Chondrocyte (in vitro differentiated cells): ENCODE data around the gene SNX30. TPM values are rescaled to one million over a fixed set of nuclear protein-coding genes. Genes with fewer than 3 reads are reported as not detected.

ENCODE experiments used
- DNase-seq: peaks from one replicate; pipeline ENCODE4 v3.0.0; 2021; ENCODE audit warnings: mixed read lengths, low spot score
- H3K27ac Mint-ChIP-seq: one replicate; pipeline ENCODE4 v1.8.0; 2021; ENCODE audit warnings: mild to moderate bottlenecking, moderate library complexity, mixed read lengths; ENCODE audit not compliant: unreplicated experiment
- H3K27me3 Mint-ChIP-seq: 2 replicates; pipeline ENCODE4 v1.8.0; 2021; ENCODE audit warnings: low read depth, mixed read lengths
- H3K36me3 Mint-ChIP-seq: 2 replicates; pipeline ENCODE4 v1.8.0; 2021; ENCODE audit warnings: low read depth, mixed read lengths
- H3K4me1 Mint-ChIP-seq: 2 replicates; pipeline ENCODE4 v1.8.0; 2021; ENCODE audit warnings: low read depth, mild to moderate bottlenecking, mixed read lengths
- H3K4me3 Mint-ChIP-seq: one replicate; pipeline ENCODE4 v1.8.0; 2021; ENCODE audit warnings: mild to moderate bottlenecking, moderate library complexity, mixed read lengths; ENCODE audit not compliant: unreplicated experiment
- H3K9me3 Mint-ChIP-seq: 2 replicates; pipeline ENCODE4 v1.8.0; 2021; ENCODE audit warnings: low read depth, mixed read lengths
- total RNA-seq: library from RNA; stranded (reverse); gene quantifications from 3 replicates; pipeline ENCODE4 v1.2.1, GENCODE V29; 2021
- TF ChIP-seq, protein P1 (sequence below): fragments of 200-600 bp; sonication (generic); IDR thresholded peaks from 2 replicates; pipeline ENCODE4 v1.5.0; 2021; ENCODE audit warnings: antibody characterized with exemption, mild to moderate bottlenecking, moderate library complexity

SNX30 gene
- total RNA-seq, 1 donor from 2014 or later, result 19.9 TPM

DNA sequence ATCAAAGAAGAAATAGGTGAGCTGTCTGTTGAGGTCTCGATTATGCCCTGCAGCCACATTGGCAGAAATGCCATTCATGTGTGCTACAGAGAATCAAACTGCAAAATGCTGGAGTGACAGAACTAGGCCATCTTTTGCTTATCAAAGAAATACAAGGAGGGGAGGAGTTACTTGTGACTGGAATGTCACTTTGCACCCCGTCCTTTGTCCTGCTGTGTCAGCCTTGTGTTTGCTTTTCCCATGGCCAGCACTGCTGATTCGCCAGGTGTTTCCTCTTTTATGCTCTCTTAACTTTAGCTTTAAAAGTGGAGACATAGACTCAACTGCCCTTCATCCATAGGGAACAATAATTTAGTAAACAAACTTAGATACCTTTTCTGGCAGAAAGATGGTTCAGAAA lies 85.8 kb downstream of the SNX30 start:
- Mint-ChIP-seq H3K4me3 (no peak overlapping the region), H3K9me3 (no peaks in the 10 kb centered on the region), H3K27ac (no peak overlapping the region), H3K27me3 (no peaks in the 10 kb centered on the region), H3K4me1 (peaks cover under 1% of the 10 kb centered on the region), H3K36me3 (peaks cover 34% of the 10 kb centered on the region)
- DNase-seq, result no peak
- TF ChIP-seq, protein P1, sequence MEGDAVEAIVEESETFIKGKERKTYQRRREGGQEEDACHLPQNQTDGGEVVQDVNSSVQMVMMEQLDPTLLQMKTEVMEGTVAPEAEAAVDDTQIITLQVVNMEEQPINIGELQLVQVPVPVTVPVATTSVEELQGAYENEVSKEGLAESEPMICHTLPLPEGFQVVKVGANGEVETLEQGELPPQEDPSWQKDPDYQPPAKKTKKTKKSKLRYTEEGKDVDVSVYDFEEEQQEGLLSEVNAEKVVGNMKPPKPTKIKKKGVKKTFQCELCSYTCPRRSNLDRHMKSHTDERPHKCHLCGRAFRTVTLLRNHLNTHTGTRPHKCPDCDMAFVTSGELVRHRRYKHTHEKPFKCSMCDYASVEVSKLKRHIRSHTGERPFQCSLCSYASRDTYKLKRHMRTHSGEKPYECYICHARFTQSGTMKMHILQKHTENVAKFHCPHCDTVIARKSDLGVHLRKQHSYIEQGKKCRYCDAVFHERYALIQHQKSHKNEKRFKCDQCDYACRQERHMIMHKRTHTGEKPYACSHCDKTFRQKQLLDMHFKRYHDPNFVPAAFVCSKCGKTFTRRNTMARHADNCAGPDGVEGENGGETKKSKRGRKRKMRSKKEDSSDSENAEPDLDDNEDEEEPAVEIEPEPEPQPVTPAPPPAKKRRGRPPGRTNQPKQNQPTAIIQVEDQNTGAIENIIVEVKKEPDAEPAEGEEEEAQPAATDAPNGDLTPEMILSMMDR, result no peak

DNA sequence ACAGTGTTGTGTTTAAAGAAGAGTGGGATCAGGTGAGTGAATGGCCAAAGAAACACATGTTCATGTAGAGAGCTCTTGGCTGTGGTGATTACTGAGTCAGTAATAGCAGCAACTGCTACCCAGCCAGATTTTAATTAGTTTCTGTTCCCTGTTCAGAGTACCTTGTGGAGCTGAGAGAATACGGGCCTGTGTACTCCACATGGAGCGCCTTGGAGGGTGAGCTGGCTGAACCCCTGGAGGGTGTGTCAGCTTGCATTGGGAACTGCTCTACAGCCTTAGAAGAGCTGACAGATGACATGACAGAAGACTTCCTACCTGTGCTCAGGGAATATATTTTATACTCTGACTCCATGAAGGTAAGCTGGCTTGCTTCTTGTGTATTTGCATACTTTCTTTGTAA lies 87.8 kb downstream of the SNX30 start:
- Mint-ChIP-seq H3K36me3 (peaks cover 34% of the 10 kb centered on the region), H3K27ac (no peak overlapping the region), H3K4me1 (no peaks in the 10 kb centered on the region), H3K9me3 (no peaks in the 10 kb centered on the region), H3K27me3 (no peaks in the 10 kb centered on the region), H3K4me3 (no peak overlapping the region)
- TF ChIP-seq, protein P1, result no peak
- DNase-seq, result no peak

DNA sequence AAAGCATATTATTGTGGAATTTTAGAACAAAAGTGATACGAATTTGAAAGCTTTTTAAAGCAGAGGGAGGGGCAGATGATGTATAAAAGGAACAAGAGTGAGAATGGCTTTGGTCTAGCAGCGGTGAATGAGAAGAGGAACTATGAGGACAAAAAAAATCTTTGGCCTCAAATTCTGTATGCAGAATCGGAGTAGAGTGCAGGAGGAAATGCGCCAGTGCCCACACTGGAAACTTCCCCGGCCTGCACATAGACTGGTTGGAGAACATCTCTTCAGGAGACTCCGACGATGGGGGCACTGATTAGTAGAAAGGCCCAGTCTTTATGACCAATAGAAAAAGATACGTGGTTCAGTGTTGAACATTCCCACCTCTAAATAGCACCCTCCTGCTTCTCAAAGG lies 88.8 kb downstream of the SNX30 start:
- Mint-ChIP-seq H3K27me3 (no peaks in the 10 kb centered on the region), H3K9me3 (no peaks in the 10 kb centered on the region), H3K36me3 (peaks cover 34% of the 10 kb centered on the region), H3K27ac (no peak overlapping the region), H3K4me1 (peaks cover under 1% of the 10 kb centered on the region), H3K4me3 (no peak overlapping the region)
- TF ChIP-seq, protein P1, result no peak
- no peak for DNase-seq

DNA sequence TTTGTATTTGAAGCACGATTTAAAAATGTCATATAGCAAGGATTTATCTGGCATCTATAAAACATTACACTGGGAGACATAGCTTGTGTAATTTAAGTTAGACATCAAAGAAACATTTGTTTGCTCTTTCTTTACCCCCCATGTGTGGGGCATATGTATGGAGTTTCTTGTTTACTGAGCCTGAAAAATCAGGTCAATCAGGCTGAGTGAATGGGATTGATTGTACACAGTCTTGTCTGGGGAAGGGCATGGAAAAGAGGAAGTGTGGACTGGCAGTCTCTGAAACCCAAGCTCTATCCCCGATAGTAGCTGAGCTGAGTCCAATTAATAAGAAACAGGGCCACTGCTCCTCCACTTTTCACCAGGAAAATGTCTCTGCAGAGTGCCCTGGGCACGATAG lies 90.7 kb downstream of the SNX30 start:
- Mint-ChIP-seq H3K9me3 (no peaks in the 10 kb centered on the region), H3K4me3 (no peak overlapping the region), H3K27me3 (no peaks in the 10 kb centered on the region), H3K27ac (no peak overlapping the region), H3K36me3 (peaks cover 29% of the 10 kb centered on the region), H3K4me1 (peaks cover 9% of the 10 kb centered on the region)
- TF ChIP-seq, protein P1, result no peak
- DNase-seq, result no peak

DNA sequence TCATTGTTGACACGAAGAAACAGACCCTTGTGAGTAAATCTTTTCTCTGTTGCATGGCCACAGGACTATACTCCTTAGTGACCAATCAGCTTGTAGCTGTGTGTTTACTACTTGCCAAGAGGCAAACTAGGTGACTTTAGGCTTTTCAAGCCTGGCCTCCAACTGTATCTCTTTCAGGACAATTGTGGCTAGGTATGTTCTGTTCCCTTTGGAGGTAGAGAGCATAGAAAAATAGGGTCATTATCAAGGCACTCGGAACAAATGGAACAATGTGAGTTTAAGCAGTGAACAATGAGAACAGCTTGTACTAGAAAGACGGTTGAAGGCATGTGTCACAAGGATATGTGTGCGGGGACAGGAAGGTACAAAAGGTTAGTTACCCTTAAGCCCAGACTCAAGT lies 92.0 kb downstream of the SNX30 start:
- peaks cover 23% of the 10 kb centered on the region for H3K36me3 Mint-ChIP-seq

More for the DNA sequence above, 92.0 kb downstream of the SNX30 start:
- no peak for DNase-seq
- Mint-ChIP-seq H3K27ac (no peak overlapping the region), H3K27me3 (no peaks in the 10 kb centered on the region), H3K4me1 (peaks cover 17% of the 10 kb centered on the region), H3K9me3 (no peaks in the 10 kb centered on the region), H3K4me3 (no peak overlapping the region)
- TF ChIP-seq, protein P1, result no peak
